ENCODE results near the gene COQ10A. TPM values are rescaled to one million over a fixed set of nuclear protein-coding genes. Genes with fewer than 3 reads are reported as not detected.

The COQ10A gene
- total and polyA plus RNA-seq, 9 of the 15 experiments (the other 6 are each of a cell fraction or from before 2014, with no cell fraction given): 3.1 to 26.4 (median 12.7) TPM

GRCh38 chr12:56258068-56258819, 8.5 kb upstream of the COQ10A start, which contains the start of gene ANKRD52 (continued):
- TF ChIP-seq UBTF (IDR thresholded peaks at IDR 0.05; ENCODE audit: borderline replicate concordance in 1 of 2, low read depth in 2 of 2, low read length in 2 of 2) (peak; percentile 97 to 99; a peak in 3 of 4 replicates), ZNF57 (CRISPR knock-in tag; IDR thresholded peaks at IDR 0.05) (no peak), CHD4 (IDR thresholded peaks at IDR 0.05; ENCODE audit: insufficient read depth, insufficient replicate concordance, low read depth, low read length, poor library complexity, severe bottlenecking) (no peak), KAT2B (IDR thresholded peaks at IDR 0.05; ENCODE audit: low read depth, low read length) (no peak), PTBP1 (IDR thresholded peaks at IDR 0.05; ENCODE audit: low read depth, low read length) (no peak), SIN3A (IDR thresholded peaks at IDR 0.05; ENCODE audit: borderline replicate concordance in 2 of 2, control insufficient read depth in 1 of 2, low read depth in 2 of 2, low read length in 2 of 2) (peak; percentile 63 to 67; a peak in 2 of 4 replicates), ZC3H8 (IDR thresholded peaks at IDR 0.05) (no peak), XRCC4 (IDR thresholded peaks at IDR 0.05; ENCODE audit: extremely low read depth, insufficient read depth, insufficient read length) (no peak), ATF7 (IDR thresholded peaks at IDR 0.05) (peak; percentile 23; the same call in 1 of the 2 replicates), CREB1 (IDR thresholded peaks at IDR 0.05) (no peak), CREB1 (CRISPR knock-in tag; IDR thresholded peaks at IDR 0.05) (0 out of 2 replicates have a peak, but pooled peaks have one; percentile 30), MIER1 (IDR thresholded peaks at IDR 0.05; ENCODE audit: low read depth) (no peak), DIDO1 (tag; IDR thresholded peaks at IDR 0.05; ENCODE audit: low read depth) (no peak), BRCA1 (IDR thresholded peaks at IDR 0.05) (no peak), BRCA1 (CRISPR knock-in tag; IDR thresholded peaks at IDR 0.05) (no peak), ZBTB26 (CRISPR knock-in tag; IDR thresholded peaks at IDR 0.05) (no peak), POLR2H (tag; IDR thresholded peaks at IDR 0.05; ENCODE audit: low read depth) (no peak), ZNF197 (CRISPR knock-in tag; IDR thresholded peaks at IDR 0.05; ENCODE audit: low read depth) (no peak)
- TF ChIP-seq, protein P1, sequence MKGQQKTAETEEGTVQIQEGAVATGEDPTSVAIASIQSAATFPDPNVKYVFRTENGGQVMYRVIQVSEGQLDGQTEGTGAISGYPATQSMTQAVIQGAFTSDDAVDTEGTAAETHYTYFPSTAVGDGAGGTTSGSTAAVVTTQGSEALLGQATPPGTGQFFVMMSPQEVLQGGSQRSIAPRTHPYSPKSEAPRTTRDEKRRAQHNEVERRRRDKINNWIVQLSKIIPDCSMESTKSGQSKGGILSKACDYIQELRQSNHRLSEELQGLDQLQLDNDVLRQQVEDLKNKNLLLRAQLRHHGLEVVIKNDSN (CRISPR knock-in tag; IDR thresholded peaks at IDR 0.05): no peak
- TF ChIP-seq, protein P2, sequence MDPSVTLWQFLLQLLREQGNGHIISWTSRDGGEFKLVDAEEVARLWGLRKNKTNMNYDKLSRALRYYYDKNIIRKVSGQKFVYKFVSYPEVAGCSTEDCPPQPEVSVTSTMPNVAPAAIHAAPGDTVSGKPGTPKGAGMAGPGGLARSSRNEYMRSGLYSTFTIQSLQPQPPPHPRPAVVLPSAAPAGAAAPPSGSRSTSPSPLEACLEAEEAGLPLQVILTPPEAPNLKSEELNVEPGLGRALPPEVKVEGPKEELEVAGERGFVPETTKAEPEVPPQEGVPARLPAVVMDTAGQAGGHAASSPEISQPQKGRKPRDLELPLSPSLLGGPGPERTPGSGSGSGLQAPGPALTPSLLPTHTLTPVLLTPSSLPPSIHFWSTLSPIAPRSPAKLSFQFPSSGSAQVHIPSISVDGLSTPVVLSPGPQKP (CRISPR knock-in tag; IDR thresholded peaks at IDR 0.05): no peak
- TF ChIP-seq, protein P3, sequence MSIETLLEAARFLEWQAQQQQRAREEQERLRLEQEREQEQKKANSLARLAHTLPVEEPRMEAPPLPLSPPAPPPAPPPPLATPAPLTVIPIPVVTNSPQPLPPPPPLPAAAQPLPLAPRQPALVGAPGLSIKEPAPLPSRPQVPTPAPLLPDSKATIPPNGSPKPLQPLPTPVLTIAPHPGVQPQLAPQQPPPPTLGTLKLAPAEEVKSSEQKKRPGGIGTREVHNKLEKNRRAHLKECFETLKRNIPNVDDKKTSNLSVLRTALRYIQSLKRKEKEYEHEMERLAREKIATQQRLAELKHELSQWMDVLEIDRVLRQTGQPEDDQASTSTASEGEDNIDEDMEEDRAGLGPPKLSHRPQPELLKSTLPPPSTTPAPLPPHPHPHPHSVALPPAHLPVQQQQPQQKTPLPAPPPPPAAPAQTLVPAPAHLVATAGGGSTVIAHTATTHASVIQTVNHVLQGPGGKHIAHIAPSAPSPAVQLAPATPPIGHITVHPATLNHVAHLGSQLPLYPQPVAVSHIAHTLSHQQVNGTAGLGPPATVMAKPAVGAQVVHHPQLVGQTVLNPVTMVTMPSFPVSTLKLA (conservative IDR thresholded peaks at IDR 0.05): peak in 1 of 2 experiments; percentile 60; a peak in 2 of 4 replicates

All from K562 (cell line).